A673 (cell line): ENCODE data around the gene OSTC. TPM values are rescaled to one million over a fixed set of nuclear protein-coding genes. Genes with fewer than 3 reads are reported as not detected.

Source experiments
- BruUV-seq: library from RNA; stranded (reverse); fragments of 400-500 nt; replicated peaks from 2 replicates; lab custom pipeline; 2021; lab: Mats Ljungman, UMichigan
- CTCF ChIA-PET: fragments of 300-600 bp; sonication (Branson Sonifier 250); formaldehyde crosslinking; loops from one replicate; lab custom pipeline; 2022; ENCODE audit warnings: antibody characterized with exemption; lab: Charles Lee
- POLR2A ChIA-PET: fragments of 300-600 bp; sonication (Branson Sonifier 250); formaldehyde crosslinking; loops from one replicate; lab custom pipeline; 2022; ENCODE audit warnings: antibody characterized with exemption; ENCODE audit not compliant: low non-redundant PET; lab: Charles Lee
- DNase-seq: peaks from one replicate; pipeline ENCODE4 v3.0.0-alpha.2; 2015; ENCODE audit warnings: low spot score
- H3K27ac ChIP-seq: fragments of 200-600 bp; sonication (generic); 2 replicates; pipeline ENCODE4 v1.5.1; 2016; ENCODE audit warnings: mixed run types, low read depth, mild to moderate bottlenecking, mixed read lengths, antibody characterized with exemption, low read length; ENCODE audit not compliant: poor library complexity, severe bottlenecking
- H3K27me3 ChIP-seq: fragments of 200-600 bp; sonication (generic); replicated peaks from 2 replicates; pipeline ENCODE4 v1.6.1; 2017; ENCODE audit warnings: mixed run types, low read depth, mild to moderate bottlenecking, mixed read lengths, antibody characterized with exemption, low read length; ENCODE audit not compliant: insufficient read depth, poor library complexity
- H3K36me3 ChIP-seq: fragments of 200-600 bp; sonication (generic); 2 replicates; pipeline ENCODE4 v1.6.1; 2016; ENCODE audit warnings: mixed run types, mild to moderate bottlenecking, mixed read lengths, antibody characterized with exemption, low read length; ENCODE audit not compliant: insufficient read depth, poor library complexity, severe bottlenecking
- H3K4me1 ChIP-seq: fragments of 200-600 bp; sonication (generic); 2 replicates; pipeline ENCODE4 v1.6.1; 2017; ENCODE audit warnings: mixed run types, mild to moderate bottlenecking, mixed read lengths, antibody characterized with exemption, low read length; ENCODE audit not compliant: insufficient read depth, poor library complexity, severe bottlenecking
- H3K4me3 ChIP-seq: fragments of 200-600 bp; sonication (generic); 2 replicates; pipeline ENCODE4 v1.5.1; 2016; ENCODE audit warnings: low read depth, mixed run types, mild to moderate bottlenecking, mixed read lengths, low read length; ENCODE audit not compliant: poor library complexity, severe bottlenecking
- H3K9me3 ChIP-seq: fragments of 200-600 bp; sonication (generic); 2 replicates; pipeline ENCODE4 v1.6.1; 2016; ENCODE audit warnings: mixed run types, low read depth, mild to moderate bottlenecking, mixed read lengths, antibody characterized with exemption, low read length; ENCODE audit not compliant: poor library complexity, severe bottlenecking
- CTCF ChIP-seq: fragments of 300-800, 200-600 bp; sonication (generic); conservative IDR thresholded peaks from 2 replicates; pipeline ENCODE4 v1.5.1; 2017; ENCODE audit warnings: low read depth, mild to moderate bottlenecking, antibody characterized with exemption, low read length, moderate library complexity, mixed read lengths
- EZH2 ChIP-seq: fragments of 200-600 bp; sonication (generic); IDR thresholded peaks from 2 replicates; pipeline ENCODE4 v1.6.1; 2017; ENCODE audit warnings: borderline replicate concordance, low read depth, mild to moderate bottlenecking, mixed read lengths, antibody characterized with exemption, low read length; ENCODE audit not compliant: poor library complexity, severe bottlenecking
- intact Hi-C: fragments of 100-400 bp; cut with micrococcal nuclease; formaldehyde crosslinking; loops from one replicate; pipeline ENCODE4 v1.10.0; 2022; ENCODE audit not compliant: unreplicated experiment
- total RNA-seq: library from RNA; stranded (reverse); gene quantifications from 2 replicates; pipeline ENCODE4 v1.2.3, GENCODE V29; 2021

Gene OSTC
- total RNA-seq, 1 experiment from 2014 or later = 137 TPM

- Histone ChIP-seq H3K36me3 (no peaks in the 10 kb centered on the region), H3K4me1 (no peaks in the 10 kb centered on the region), H3K4me3 (no peak overlapping the region), H3K9me3 (no peaks in the 10 kb centered on the region), H3K27me3 (no peaks in the 10 kb centered on the region), H3K27ac (no peak overlapping the region)
- CTCF ChIA-PET = no interaction called here
- intact Hi-C loops = no loop called here
- TF ChIP-seq CTCF (no peak), EZH2 (no peak)
- DNase-seq = no peak
- POLR2A ChIA-PET = no interaction called here
- no TSS peak for BruUV-seq
These were observed 48.2 kb upstream of the OSTC start for GRCh38 chr4:108602163-108602562.

- CTCF ChIA-PET = no interaction called here
- Histone ChIP-seq H3K9me3 (no peaks in the 10 kb centered on the region), H3K4me3 (no peak overlapping the region), H3K36me3 (no peaks in the 10 kb centered on the region), H3K27me3 (no peaks in the 10 kb centered on the region), H3K27ac (no peak overlapping the region), H3K4me1 (peaks cover 11% of the 10 kb centered on the region)
- POLR2A ChIA-PET = no interaction called here
- BruUV-seq = no TSS peak
- no peak for TF ChIP-seq EZH2
- no peak for DNase-seq
- intact Hi-C loops = no loop called here
These were observed 43.2 kb upstream of the OSTC start for GRCh38 chr4:108607079-108607815.

- DNase-seq = peak; percentile 41
- no peaks in the 10 kb centered on the region for H3K9me3 ChIP-seq
- H3K4me3 ChIP-seq = peak overlapping the region; percentile 29
- H3K4me1 ChIP-seq = peaks cover 11% of the 10 kb centered on the region
- intact Hi-C loops = no loop called here
- H3K36me3 ChIP-seq = no peaks in the 10 kb centered on the region
- TF ChIP-seq EZH2 (no peak), CTCF (0 out of 2 replicates have a peak, but pooled peaks have one; percentile 33)
- H3K27me3 ChIP-seq = no peaks in the 10 kb centered on the region
- POLR2A ChIA-PET = no interaction called here
- BruUV-seq = no TSS peak
- H3K27ac ChIP-seq = no peak overlapping the region
- CTCF ChIA-PET = no interaction called here
These were observed 39.0 kb upstream of the OSTC start for GRCh38 chr4:108611365-108611764.
